ENCODE data around the gene PTPRT.

- TF ChIP-seq CTCF (IDR thresholded peaks at IDR 0.05) (no peak), POLR2A (IDR thresholded peaks at IDR 0.05) (no peak)
Measured at GRCh38 chr20:42576167-42576566, 613.5 kb downstream of the PTPRT start.

Data from breast epithelium (tissue), 3 donors.